B cell (primary cell): ENCODE measurements around the gene KRT24. TPM values are rescaled to one million over a fixed set of nuclear protein-coding genes. Genes with fewer than 3 reads are reported as not detected.
"Not testable (repeated sequence)": the region's sequence is repeated elsewhere in the genome, so short reads cannot be mapped to it uniquely, and the experiment has no call there.

Source experiments
- ATAC-seq: fragments of 200-7000 bp; cut with Tn5 transposase; one replicate; pipeline ENCODE4 v1.10.0; 2021; ENCODE audit warnings: low read depth, mild to moderate bottlenecking, moderate number of reproducible peaks, moderate library complexity
- CTCF ChIA-PET: fragments of 350-600 bp; sonication (Branson Sonifier 250); formaldehyde crosslinking; loops from one replicate; lab custom pipeline; 2021; ENCODE audit warnings: antibody characterized with exemption, inconsistent platforms; lab: Charles Lee
- POLR2A ChIA-PET: fragments of 350-600 bp; sonication (Branson Sonifier 250); formaldehyde crosslinking; loops from one replicate; lab custom pipeline; 2021; ENCODE audit warnings: antibody characterized with exemption; lab: Charles Lee
- DNase-seq: peaks from one replicate; pipeline ENCODE4 v3.0.0; 2013
- H2AFZ ChIP-seq: 2 replicates; pipeline ENCODE4 v1.6.1; 2012; ENCODE audit warnings: mild to moderate bottlenecking, low read depth, low read length; ENCODE audit not compliant: insufficient read depth, poor library complexity, severe bottlenecking
- H3K27ac ChIP-seq, 2 donors: 1 replicate in 1 of 2; 2 replicates in 1 of 2; pipeline ENCODE4 v1.5.1; 2012 to 2013; ENCODE audit warnings: low read length in 2 of 2, mild to moderate bottlenecking in 2 of 2, moderate library complexity in 1 of 2
- H3K27me3 ChIP-seq, 4 experiments: fragments of 200-600 bp in 1 of 4; sonication (generic) in 1 of 4; replicated peaks in 1 of 4; 1 replicate in 2 of 4; 2 replicates in 2 of 4; pipeline versions ENCODE4 v1.6.1 to v1.7.0; 2013 to 2016; ENCODE audit warnings: low read length in 3 of 4, mild to moderate bottlenecking in 2 of 4, mixed read lengths in 1 of 4, moderate library complexity in 1 of 4; ENCODE audit not compliant: insufficient read depth in 4 of 4, control insufficient read depth in 3 of 4; ENCODE audit errors: control extremely low read depth in 1 of 4
- H3K36me3 ChIP-seq, 2 experiments: replicated peaks in 1 of 2; 1 replicate in 1 of 2; 2 replicates in 1 of 2; pipeline versions ENCODE4 v1.6.1 to v1.7.1; 2013; ENCODE audit warnings: low read length in 1 of 2; ENCODE audit not compliant: insufficient read depth in 2 of 2, control insufficient read depth in 1 of 2; ENCODE audit errors: control extremely low read depth in 1 of 2, extremely low read depth in 1 of 2
- H3K4me1 ChIP-seq, 2 donors: fragments of 200-600 bp in 1 of 2; sonication (generic) in 1 of 2; 1 replicate in 1 of 2; 2 replicates in 1 of 2; pipeline versions ENCODE4 v1.5.1 to v1.6.1; 2013 to 2017; ENCODE audit warnings: low read length in 2 of 2; ENCODE audit not compliant: control insufficient read depth in 2 of 2, insufficient read depth in 2 of 2
- H3K4me2 ChIP-seq: replicated peaks from 2 replicates; pipeline ENCODE3; 2012; ENCODE audit warnings: mild to moderate bottlenecking, low read depth, low read length; ENCODE audit not compliant: poor library complexity, severe bottlenecking
- H3K4me3 ChIP-seq, 5 experiments: fragments of 200-600 bp in 1 of 5; sonication (generic) in 1 of 5; 1 replicate in 3 of 5; 2 replicates in 2 of 5; pipeline versions ENCODE4 v1.5.1 to v1.7.0; 2011 to 2016; ENCODE audit warnings: low read length in 4 of 5, mild to moderate bottlenecking in 4 of 5, low read depth in 2 of 5, control low read depth in 1 of 5, moderate library complexity in 1 of 5; ENCODE audit not compliant: insufficient read depth in 1 of 5; ENCODE audit errors: control extremely low read depth in 1 of 5, extremely low read depth in 1 of 5
- H3K79me2 ChIP-seq: fragments of 200-600 bp; sonication (generic); one replicate; pipeline ENCODE4 v1.6.0; 2016; ENCODE audit warnings: low read length; ENCODE audit not compliant: control insufficient read depth, insufficient read depth
- H3K9ac ChIP-seq: fragments of 200-600 bp; sonication (generic); 2 replicates; pipeline ENCODE4 v1.6.1; 2017; ENCODE audit warnings: mild to moderate bottlenecking, low read length, moderate library complexity
- H3K9me3 ChIP-seq, 3 donors: one replicate each; pipeline versions ENCODE4 v1.6.1 to v1.7.1; 2013; ENCODE audit warnings: low read length in 2 of 3; ENCODE audit not compliant: control insufficient read depth in 2 of 3, insufficient read depth in 1 of 3; ENCODE audit errors: control extremely low read depth in 1 of 3
- H4K20me1 ChIP-seq: 2 replicates; pipeline ENCODE4 v1.6.0; 2012; ENCODE audit warnings: mild to moderate bottlenecking, low read length; ENCODE audit not compliant: insufficient read depth, control insufficient read depth, poor library complexity, severe bottlenecking
- H3K27ac Mint-ChIP-seq: one replicate; pipeline ENCODE4 v1.8.0; 2021; ENCODE audit warnings: mixed read lengths
- H3K27me3 Mint-ChIP-seq: one replicate; pipeline ENCODE4 v1.8.0; 2021; ENCODE audit warnings: mixed read lengths
- H3K4me1 Mint-ChIP-seq: one replicate; pipeline ENCODE4 v1.8.0; 2021; ENCODE audit warnings: mixed read lengths
- H3K4me3 Mint-ChIP-seq: one replicate; pipeline ENCODE4 v1.8.0; 2021; ENCODE audit warnings: mixed read lengths
- H3K9me3 Mint-ChIP-seq: one replicate; pipeline ENCODE4 v1.8.0; 2022; ENCODE audit warnings: mixed read lengths; ENCODE audit not compliant: insufficient read depth
- CTCF ChIP-seq: fragments of 200-600 bp; IDR thresholded peaks from one replicate; pipeline ENCODE4 v1.8.0; 2022; ENCODE audit warnings: antibody characterized with exemption, mild to moderate bottlenecking
- EZH2 ChIP-seq: IDR thresholded peaks from 2 replicates; pipeline ENCODE4 v1.6.1; 2012; ENCODE audit warnings: borderline replicate concordance, low read depth, mild to moderate bottlenecking, moderate library complexity, low read length; ENCODE audit not compliant: insufficient read depth, poor library complexity, severe bottlenecking
- WGBS: methylation state at CpG from one replicate; pipeline ENCODE4 v1.1.5; 2013; ENCODE audit warnings: missing lambda C conversion rate; ENCODE audit not compliant: insufficient coverage; 5-methylcytosine and 5-hydroxymethylcytosine counted together
- intact Hi-C: fragments of 100-400 bp; cut with micrococcal nuclease; formaldehyde crosslinking; loops from one replicate; pipeline ENCODE4 v1.10.0; 2022
- polyA plus RNA-seq: library from polyadenylated mRNA; depleted of rRNA; stranded (reverse); fragments of >200 nt; gene quantifications from 2 replicates; pipeline ENCODE4 v1.2.3, GENCODE V29; 2012
- total RNA-seq, 2 donors: library from RNA; stranded (reverse); fragments of 120-200 nt in 1 of 2; gene quantifications; 1 replicate in 1 of 2; 2 replicates in 1 of 2; pipeline versions ENCODE4 v1.2.3 to v1.2.4, GENCODE V29; 2013 to 2022

The KRT24 gene
- total and polyA plus RNA-seq, 2 donors (not counting 1 experiment from before 2014, with no cell fraction given): not detected

GRCh38 chr17:40750391-40750790 lies 46.8 kb upstream of the KRT24 start:
- no peak for DNase-seq
- ATAC-seq: no peak
- Histone ChIP-seq H4K20me1 (no peaks in the 10 kb centered on the region), H3K4me1 (no peaks in the 10 kb centered on the region), H3K9ac (no peak overlapping the region), H3K4me2 (no peak overlapping the region), H3K79me2 (no peaks in the 10 kb centered on the region), H3K27ac (no peak overlapping the region), H3K4me3 (no peak overlapping the region), H3K9me3 (peaks cover 0 to 3% (median 0%) of the 10 kb centered on the region in 3 donors), H3K27me3 (peaks cover 0 to 25% (median 12%) of the 10 kb centered on the region in 4 experiments), H3K36me3 (no peaks in the 10 kb centered on the region), H2AFZ (no peak overlapping the region)
- Mint-ChIP-seq H3K27me3 (peaks cover 55% of the 10 kb centered on the region), H3K4me3 (no peak overlapping the region), H3K27ac (no peak overlapping the region), H3K9me3 (no peaks in the 10 kb centered on the region), H3K4me1 (no peaks in the 10 kb centered on the region)
- intact Hi-C loops: no loop called here
- no peak for TF ChIP-seq EZH2
- no peak for TF ChIP-seq CTCF
- 93% methylated on average over 2 of the region's 6 CpGs for WGBS
- ChIA-PET CTCF (interaction anchor here (0.6 kb wide), 1 partner anchor 39 kb away, joined by 3 read pairs; no protein-coding TSS in a partner anchor), POLR2A (no interaction called here)

GRCh38 chr17:40748666-40749065 lies 45.1 kb upstream of the KRT24 start:
- intact Hi-C loops, H3K4me1 Mint-ChIP-seq, H3K27ac Mint-ChIP-seq, H2AFZ ChIP-seq, H3K4me3 Mint-ChIP-seq, H3K79me2 ChIP-seq, H3K27ac ChIP-seq, H3K9me3 ChIP-seq, H3K9ac ChIP-seq, POLR2A ChIA-PET, H3K4me3 ChIP-seq, DNase-seq, H4K20me1 ChIP-seq, H3K9me3 Mint-ChIP-seq, H3K36me3 ChIP-seq, CTCF ChIA-PET, H3K4me2 ChIP-seq, ATAC-seq, H3K4me1 ChIP-seq: not testable (repeated sequence)
- no CpG with 5 or more reads among the region's 1 CpG for WGBS
- H3K27me3 Mint-ChIP-seq: peaks cover 57% of the 10 kb centered on the region
- peaks cover 0 to 27% (median 12%) of the 10 kb centered on the region in 4 experiments for H3K27me3 ChIP-seq
